Sciatic nerve (tissue), 2 donors: ENCODE measurements around the gene CCDC54. TPM values are rescaled to one million over a fixed set of nuclear protein-coding genes. Genes with fewer than 3 reads are reported as not detected.
"Not testable (repeated sequence)": the region's sequence is repeated elsewhere in the genome, so short reads cannot be mapped to it uniquely, and the experiment has no call there.

Experiments
- ATAC-seq: fragments of 200-7000 bp; cut with Tn5 transposase; one replicate; pipeline ENCODE4 v1.9.1; 2020; ENCODE audit warnings: mild to moderate bottlenecking, moderate library complexity
- DNase-seq: peaks from one replicate; pipeline ENCODE4 v3.0.0-alpha.2; 2020; ENCODE audit warnings: low spot score
- intact Hi-C: fragments of 100-400 bp; cut with DNase I; formaldehyde crosslinking; loops from one replicate; pipeline ENCODE4 v1.14.2; 2022
- total RNA-seq: library from RNA; stranded (reverse); fragmentation: NEBNext Ultra II Directional; extraction: Animal tissue kit (Norgen Biotek cat#: 25700); gene quantifications from one replicate; pipeline ENCODE4 v1.2.1, GENCODE V29; 2021
- donor health status: DM: no; HTN: no; CAD: no.
- donor health status: DM: no; HTN: no; CAD: no.

CCDC54 gene
- total RNA-seq: not detected

DNA sequence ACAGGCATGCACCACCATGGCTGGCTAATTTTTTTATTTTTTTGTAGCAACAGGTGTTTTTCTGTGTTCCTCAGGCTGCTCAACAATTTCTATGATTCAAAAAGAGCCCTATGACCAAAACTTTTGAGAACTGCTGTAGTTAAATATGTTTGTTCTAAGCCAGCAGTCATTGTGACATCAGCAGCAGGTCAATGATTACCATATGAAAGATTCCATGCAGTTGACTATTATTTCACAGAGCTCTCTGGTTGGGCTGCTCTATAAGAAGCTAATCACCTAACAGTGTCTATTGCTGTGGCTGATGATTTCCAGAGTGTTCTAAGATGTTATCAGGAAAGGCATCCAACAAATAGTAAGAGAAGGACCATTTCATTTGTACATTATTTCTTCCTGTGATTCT lies at the start of gene CCDC54:
Gene CCDC54, plus strand, starts transcription at position 289 of the 400 bp plus-strand sequence. CDS start 149 bp downstream, outside the sequence.
- no peak for DNase-seq
- intact Hi-C loops: no loop called here
- ATAC-seq: no peak

DNA sequence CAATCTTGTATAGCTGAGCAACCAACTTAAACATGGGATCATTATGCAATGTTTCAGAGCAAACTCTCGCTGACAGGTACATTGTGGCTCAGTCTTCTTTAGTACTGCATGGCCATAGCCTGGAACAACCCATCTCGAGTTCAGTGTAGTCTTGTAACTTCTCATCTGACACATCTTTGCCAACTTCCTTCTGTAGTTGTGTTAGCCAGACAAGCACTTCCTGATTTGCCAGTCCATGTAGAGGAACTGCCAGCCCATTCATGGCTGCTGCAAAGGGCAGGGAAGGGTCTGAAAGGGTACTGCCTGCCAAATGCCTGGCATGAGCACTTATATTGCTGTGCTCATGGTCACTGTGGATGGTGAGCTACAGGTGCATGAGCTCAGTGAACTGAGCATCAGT lies 49.2 kb upstream of the CCDC54 start:
- DNase-seq (no peak), ATAC-seq (no peak)
- intact Hi-C loops: no loop called here

DNA sequence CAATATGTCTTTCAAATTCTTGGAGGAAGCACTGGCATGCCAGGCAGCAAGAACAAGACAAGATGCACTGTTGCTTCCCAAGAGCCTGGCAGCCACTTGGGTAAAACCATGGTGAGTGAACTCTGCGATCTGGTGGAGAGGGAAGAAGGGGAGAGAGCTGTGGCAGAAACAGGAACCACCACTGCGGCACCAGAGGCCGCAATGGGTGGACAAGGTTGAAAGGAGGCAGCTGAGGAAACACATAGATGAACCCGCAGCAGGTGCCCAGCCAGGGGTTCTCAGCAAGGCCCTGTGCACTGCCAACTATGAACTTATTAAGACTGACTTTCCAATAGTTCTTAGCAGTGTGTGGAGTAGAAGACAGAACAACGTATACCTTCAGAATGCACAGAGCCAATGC lies 48.2 kb upstream of the CCDC54 start:
- ATAC-seq (no peak), DNase-seq (no peak)
- intact Hi-C loops: no loop called here

- intact Hi-C loops, ATAC-seq, DNase-seq: not testable (repeated sequence)
Measured at GRCh38 chr3:107339690-107340089, 37.5 kb upstream of the CCDC54 start.

DNA sequence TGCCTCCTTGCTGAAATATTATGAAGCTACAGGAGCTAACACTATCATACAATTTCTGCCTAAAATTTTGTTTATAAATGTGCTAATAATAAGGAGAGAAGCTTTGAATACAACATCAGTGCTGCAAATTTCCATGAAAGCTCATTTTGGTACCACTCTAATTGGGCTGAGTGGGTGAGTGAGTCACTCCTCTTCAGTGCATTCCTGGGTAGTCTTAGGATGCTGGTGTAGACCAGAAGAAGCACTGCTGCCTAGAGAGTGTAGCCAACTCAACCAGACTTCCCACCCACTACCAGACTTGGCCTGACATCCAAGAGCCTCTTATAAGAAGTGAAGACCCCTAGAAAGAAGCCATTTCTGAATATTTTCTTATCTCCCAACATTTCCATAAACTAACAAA lies 32.5 kb upstream of the CCDC54 start:
- intact Hi-C loops: no loop called here

GRCh38 chr3:107345822-107346405 lies 31.3 kb upstream of the CCDC54 start:
- no peak for DNase-seq

More for the DNA sequence above, 32.5 kb upstream of the CCDC54 start:
- DNase-seq (no peak), ATAC-seq (no peak)

DNA sequence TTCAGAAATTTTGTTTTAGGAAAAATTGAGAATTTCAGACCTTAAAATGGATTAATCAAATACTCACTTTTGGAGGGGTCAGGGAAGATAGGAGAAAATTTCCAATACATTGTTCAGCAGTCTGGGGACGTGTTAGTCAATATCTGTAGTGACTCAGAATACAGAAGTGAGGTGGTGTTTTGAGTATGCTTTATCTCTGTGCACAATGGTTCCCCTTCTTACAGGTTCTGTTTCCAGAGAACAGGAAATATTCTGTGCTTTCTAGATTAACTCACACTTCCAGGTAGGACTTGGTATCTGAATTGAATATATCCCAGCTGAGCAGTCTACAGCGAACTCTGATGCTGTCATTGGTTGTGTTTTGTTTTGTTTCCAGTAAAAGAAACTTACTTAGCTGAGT lies 30.7 kb upstream of the CCDC54 start:
- ATAC-seq (no peak), DNase-seq (no peak)
- intact Hi-C loops: no loop called here

More at GRCh38 chr3:107345822-107346405, 31.3 kb upstream of the CCDC54 start:
- intact Hi-C loops: no loop called here
- ATAC-seq: no peak

GRCh38 chr3:107347751-107348150 lies 29.5 kb upstream of the CCDC54 start:
- no peak for DNase-seq
- no peak for ATAC-seq
- intact Hi-C loops: no loop called here

- intact Hi-C loops: no loop called here
- no peak for DNase-seq
- ATAC-seq: no peak
Measured at GRCh38 chr3:107356706-107357105, 20.5 kb upstream of the CCDC54 start.

DNA sequence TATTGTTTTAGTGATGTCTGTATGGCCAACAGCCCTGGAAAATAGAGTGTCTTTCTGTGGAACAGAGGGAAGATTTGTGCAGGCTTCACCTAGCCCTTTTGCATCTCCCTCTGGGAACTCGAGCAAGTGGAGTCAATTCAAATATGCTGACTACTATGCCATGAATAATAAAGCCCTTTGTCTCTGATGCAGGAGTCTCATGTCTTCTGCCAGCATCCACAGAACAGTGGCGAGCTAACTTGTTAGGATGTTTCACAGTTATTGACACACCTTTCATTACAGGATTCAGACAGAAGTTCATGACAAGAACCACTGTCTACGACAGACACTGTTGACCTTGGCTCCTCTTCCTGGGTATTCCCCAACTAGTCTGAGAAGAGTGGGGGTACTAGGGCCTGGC lies 15.6 kb upstream of the CCDC54 start:
- DNase-seq: no peak
- no peak for ATAC-seq
- intact Hi-C loops: no loop called here

GRCh38 chr3:107365051-107365450 lies 12.2 kb upstream of the CCDC54 start:
- intact Hi-C loops: no loop called here
- DNase-seq (no peak), ATAC-seq (no peak)

DNA sequence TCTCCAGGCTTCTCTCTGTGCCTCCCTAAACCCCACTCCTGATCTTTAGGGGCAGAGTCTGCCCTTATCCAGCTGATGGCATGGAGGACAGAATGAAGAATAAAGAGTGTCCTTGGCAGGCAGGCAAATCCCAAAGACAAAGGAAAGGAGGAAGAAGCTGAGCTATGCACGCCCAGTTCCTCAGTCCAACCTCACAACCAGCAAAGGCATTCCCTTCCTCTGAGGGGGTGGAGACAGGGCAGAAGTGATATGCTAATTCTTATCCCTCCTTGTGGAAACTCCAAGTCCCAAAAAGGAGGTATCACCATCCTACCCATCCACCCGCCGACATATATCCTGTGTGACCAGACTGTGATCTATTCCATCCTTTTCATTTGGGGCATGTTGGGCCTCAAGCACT lies 10.5 kb upstream of the CCDC54 start:
- intact Hi-C loops: no loop called here
- DNase-seq: no peak
- no peak for ATAC-seq

DNA sequence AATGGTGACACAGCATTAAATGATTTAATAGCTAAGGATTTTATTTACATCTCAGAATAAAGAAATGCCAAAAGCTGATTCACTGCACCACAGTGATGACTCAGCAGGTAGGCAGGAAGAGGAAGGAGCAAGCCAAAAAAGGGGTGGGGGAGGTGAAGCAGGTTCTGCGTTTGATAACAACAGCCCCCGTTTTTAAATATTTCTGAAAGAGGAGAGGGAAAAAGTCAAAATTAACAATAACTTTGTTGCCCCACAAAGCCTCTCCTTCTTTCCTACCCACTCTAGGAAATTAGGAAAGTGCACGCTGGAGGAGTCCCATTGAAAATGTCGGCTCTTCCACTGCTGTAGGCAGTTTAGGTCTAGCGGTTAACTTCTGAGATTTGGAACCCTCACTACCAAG lies 9.9 kb upstream of the CCDC54 start:
- DNase-seq (no peak), ATAC-seq (no peak)
- intact Hi-C loops: no loop called here

- DNase-seq (no peak), ATAC-seq (no peak)
- intact Hi-C loops: no loop called here
Measured at GRCh38 chr3:107368654-107369398, 8.4 kb upstream of the CCDC54 start.

DNA sequence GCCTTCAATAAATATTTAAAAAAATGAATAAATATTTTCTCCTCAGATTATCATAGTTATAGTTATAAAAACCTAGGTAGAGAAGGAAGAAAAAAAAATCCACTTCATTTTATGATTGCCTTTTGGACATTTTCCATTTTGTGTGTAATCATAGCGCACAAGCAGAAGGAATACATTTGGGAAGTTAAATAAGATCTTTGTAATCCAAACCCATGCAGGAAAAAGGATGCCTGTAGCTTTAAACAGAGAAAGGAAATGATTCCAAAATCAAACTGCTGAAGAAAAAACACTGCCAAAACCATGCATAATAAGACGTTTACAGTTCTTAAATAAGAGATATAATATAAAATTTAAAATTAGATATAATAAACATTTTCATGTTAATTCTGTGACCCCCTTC lies 7.4 kb upstream of the CCDC54 start:
- ATAC-seq (no peak), DNase-seq (no peak)
- intact Hi-C loops: no loop called here

GRCh38 chr3:107370907-107371306 lies 6.3 kb upstream of the CCDC54 start:
- ATAC-seq (no peak), DNase-seq (no peak)
- intact Hi-C loops: no loop called here

GRCh38 chr3:107372506-107372905 lies 4.7 kb upstream of the CCDC54 start:
- ATAC-seq (no peak), DNase-seq (no peak)
- intact Hi-C loops: no loop called here

GRCh38 chr3:107373896-107374295 lies 3.3 kb upstream of the CCDC54 start:
- ATAC-seq (no peak), DNase-seq (no peak)
- intact Hi-C loops: no loop called here

- no peak for ATAC-seq
- intact Hi-C loops: no loop called here
- DNase-seq: no peak
Measured at GRCh38 chr3:107375682-107376081, 1.6 kb upstream of the CCDC54 start.

GRCh38 chr3:107382631-107383030 lies 5.4 kb downstream of the CCDC54 start:
- intact Hi-C loops: no loop called here
- ATAC-seq (no peak), DNase-seq (no peak)

DNA sequence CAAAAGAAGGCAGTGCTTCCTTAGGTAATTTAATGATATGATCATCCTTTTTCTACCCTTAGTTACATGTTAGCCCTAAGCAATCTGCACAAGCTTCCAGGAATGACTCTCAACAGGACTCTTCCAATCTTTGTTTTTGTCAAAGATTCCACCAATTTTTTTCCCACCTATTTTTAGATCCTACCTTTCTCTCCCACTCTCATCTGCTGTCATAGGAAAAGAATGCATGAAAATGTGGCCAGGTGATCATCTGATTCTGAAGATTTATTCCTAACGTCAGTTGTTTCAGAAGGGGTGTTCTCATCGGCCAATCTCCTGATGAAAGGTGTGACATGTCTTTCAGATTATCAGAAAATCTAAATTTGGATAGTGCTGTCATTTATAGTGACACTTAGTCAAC lies 7.2 kb downstream of the CCDC54 start:
- DNase-seq (no peak), ATAC-seq (no peak)
- intact Hi-C loops: no loop called here
